Measurements from ENCODE around the gene WDR43.

The WDR43 gene

GRCh38 chr2:28894470-28895188 is at the start of gene WDR43:
Gene WDR43, plus strand, starts transcription at chr2:28894667. Its CDS starts 32 bp downstream, at chr2:28894699.
- peak; percentile 97 for DNase-seq

GRCh38 chr2:28855193-28855592 is 39.3 kb upstream of the WDR43 start:
- DNase-seq = no peak

GRCh38 chr2:28855977-28856376 is 38.5 kb upstream of the WDR43 start:
- DNase-seq = no peak

GRCh38 chr2:28868611-28869010 is 25.9 kb upstream of the WDR43 start:
- no peak for DNase-seq

- peak in 1 of 2 donors; percentile 19 for DNase-seq
Measured at GRCh38 chr2:28869494-28870145, 24.8 kb upstream of the WDR43 start.

- peak; percentile 97 to 98 for DNase-seq
Measured at GRCh38 chr2:28870146-28870891, 24.1 kb upstream of the WDR43 start, which contains the start of gene TRMT61B. Gene TRMT61B, minus strand, starts transcription at chr2:28870309. Its CDS starts 32 bp downstream, at chr2:28870277.

- no peak for DNase-seq
Measured at GRCh38 chr2:28871620-28872019, 22.8 kb upstream of the WDR43 start.

GRCh38 chr2:28880193-28880592 is 14.3 kb upstream of the WDR43 start:
- DNase-seq = no peak

- DNase-seq = no peak
Measured at GRCh38 chr2:28893488-28893887, 979 bp upstream of the WDR43 start.

GRCh38 chr2:28895189-28895893 is 874 bp downstream of the WDR43 start:
- peak; percentile 61 to 63 for DNase-seq

GRCh38 chr2:28896906-28897305 is 2.4 kb downstream of the WDR43 start:
- no peak for DNase-seq

GRCh38 chr2:28898048-28898447 is 3.6 kb downstream of the WDR43 start:
- no peak for DNase-seq

GRCh38 chr2:28901202-28901601 is 6.7 kb downstream of the WDR43 start:
- DNase-seq = no peak

GRCh38 chr2:28901841-28902240 is 7.4 kb downstream of the WDR43 start:
- no peak for DNase-seq

- DNase-seq = no peak
Measured at GRCh38 chr2:28902584-28902983, 8.1 kb downstream of the WDR43 start.

GRCh38 chr2:28904295-28904694 is 9.8 kb downstream of the WDR43 start:
- DNase-seq = no peak

- no peak for DNase-seq
Measured at GRCh38 chr2:28904802-28905457, 10.5 kb downstream of the WDR43 start.

- DNase-seq = no peak
Measured at GRCh38 chr2:28905533-28905932, 11.1 kb downstream of the WDR43 start.

GRCh38 chr2:28906376-28906775 is 11.9 kb downstream of the WDR43 start:
- DNase-seq = no peak

GRCh38 chr2:28906821-28907220 is 12.4 kb downstream of the WDR43 start:
- no peak for DNase-seq

- DNase-seq = no peak
Measured at GRCh38 chr2:28908172-28908571, 13.7 kb downstream of the WDR43 start.

- no peak for DNase-seq
Measured at GRCh38 chr2:28909655-28910353, 15.3 kb downstream of the WDR43 start.
